Activated CD4-positive, CD25-positive, alpha-beta regulatory T cell treated with anti-CD3 and anti-CD28 coated beads, Interleukin-2, amount 50 U/mL, for 16 hours (primary cell): ENCODE measurements around the gene CXCR5.

Experiments
- DNase-seq: peaks from one replicate; pipeline ENCODE4 v3.0.0-alpha.2; 2020; ENCODE audit warnings: low read depth, low spot score

CXCR5 gene

GRCh38 chr11:118876286-118876685 lies 7.4 kb upstream of the CXCR5 start:
- no peak for DNase-seq

- no peak for DNase-seq
Observed at GRCh38 chr11:118877487-118878162, 6.1 kb upstream of the CXCR5 start.

- no peak for DNase-seq
Observed at GRCh38 chr11:118878163-118878563, 5.5 kb upstream of the CXCR5 start.

GRCh38 chr11:118881228-118881627 lies 2.5 kb upstream of the CXCR5 start:
- DNase-seq, result no peak

GRCh38 chr11:118882491-118882890 lies 1.2 kb upstream of the CXCR5 start:
- DNase-seq, result no peak

GRCh38 chr11:118883004-118883367 lies 706 bp upstream of the CXCR5 start:
- no peak for DNase-seq

- no peak for DNase-seq
Observed at GRCh38 chr11:118884875-118885274, 1.2 kb downstream of the CXCR5 start.

GRCh38 chr11:118885319-118885718 lies 1.6 kb downstream of the CXCR5 start:
- DNase-seq, result no peak

- no peak for DNase-seq
Observed at GRCh38 chr11:118885831-118886565, 2.3 kb downstream of the CXCR5 start.

GRCh38 chr11:118886681-118887111 lies 3.0 kb downstream of the CXCR5 start:
- DNase-seq, result no peak

GRCh38 chr11:118887206-118887605 lies 3.5 kb downstream of the CXCR5 start:
- DNase-seq, result no peak

- DNase-seq, result no peak
Observed at GRCh38 chr11:118888398-118888797, 4.7 kb downstream of the CXCR5 start.

- DNase-seq, result no peak
Observed at GRCh38 chr11:118889797-118890196, 6.1 kb downstream of the CXCR5 start.

- DNase-seq, result no peak
Observed at GRCh38 chr11:118892514-118892913, 8.8 kb downstream of the CXCR5 start.

- DNase-seq, result no peak
Observed at GRCh38 chr11:118892964-118893363, 9.3 kb downstream of the CXCR5 start.

GRCh38 chr11:118893662-118894061 lies 10.0 kb downstream of the CXCR5 start:
- no peak for DNase-seq

GRCh38 chr11:118894192-118894591 lies 10.5 kb downstream of the CXCR5 start:
- DNase-seq, result no peak

GRCh38 chr11:118895093-118896039 lies 11.7 kb downstream of the CXCR5 start:
- DNase-seq, result peak; percentile 44

GRCh38 chr11:118896472-118896913 lies 12.8 kb downstream of the CXCR5 start:
- no peak for DNase-seq

GRCh38 chr11:118896921-118897591 lies 13.4 kb downstream of the CXCR5 start:
- DNase-seq, result no peak

GRCh38 chr11:118897721-118898310 lies 14.1 kb downstream of the CXCR5 start:
- DNase-seq, result no peak
